ENCODE data around the gene SGSM1.

SGSM1 gene

GRCh38 chr22:24843048-24843447 lies 37.0 kb downstream of the SGSM1 start:
- TF ChIP-seq ZFX (IDR thresholded peaks at IDR 0.05; ENCODE audit: borderline replicate concordance) (no peak), CTCF (IDR thresholded peaks at IDR 0.05) (no peak)
- H3K27ac ChIP-seq = no peak overlapping the region

GRCh38 chr22:24845041-24845898 lies 39.3 kb downstream of the SGSM1 start:
- no peak for TF ChIP-seq ZFX (IDR thresholded peaks at IDR 0.05; ENCODE audit: borderline replicate concordance)
- no peak overlapping the region for H3K27ac ChIP-seq

- no peak overlapping the region for H3K27ac ChIP-seq
- TF ChIP-seq ZFX (IDR thresholded peaks at IDR 0.05; ENCODE audit: borderline replicate concordance) (no peak), CTCF (IDR thresholded peaks at IDR 0.05) (no peak)
Observed at GRCh38 chr22:24847490-24847889, 41.5 kb downstream of the SGSM1 start.

- no peak overlapping the region for H3K27ac ChIP-seq
- TF ChIP-seq CTCF (IDR thresholded peaks at IDR 0.05) (no peak), ZFX (IDR thresholded peaks at IDR 0.05; ENCODE audit: borderline replicate concordance) (no peak)
Observed at GRCh38 chr22:24848559-24849168, 42.7 kb downstream of the SGSM1 start.

- H3K27ac ChIP-seq = no peak overlapping the region
Observed at GRCh38 chr22:24855794-24856193, 49.8 kb downstream of the SGSM1 start.

GRCh38 chr22:24857576-24857975 lies 51.6 kb downstream of the SGSM1 start:
- no peak for TF ChIP-seq CTCF (IDR thresholded peaks at IDR 0.05)
- no peak for TF ChIP-seq ZFX (IDR thresholded peaks at IDR 0.05; ENCODE audit: borderline replicate concordance)
- no peak overlapping the region for H3K27ac ChIP-seq

More at GRCh38 chr22:24855794-24856193, 49.8 kb downstream of the SGSM1 start:
- TF ChIP-seq ZFX (IDR thresholded peaks at IDR 0.05; ENCODE audit: borderline replicate concordance) = no peak
- no peak for TF ChIP-seq CTCF (IDR thresholded peaks at IDR 0.05)

- TF ChIP-seq ZFX (IDR thresholded peaks at IDR 0.05; ENCODE audit: borderline replicate concordance) (no peak), CTCF (IDR thresholded peaks at IDR 0.05) (no peak)
- no peak overlapping the region for H3K27ac ChIP-seq
Observed at GRCh38 chr22:24859587-24859986, 53.6 kb downstream of the SGSM1 start.
